HG03196 (cell line): ENCODE measurements around the gene CAMKK2.
"Not testable (repeated sequence)": the region's sequence is repeated elsewhere in the genome, so short reads cannot be mapped to it uniquely, and the experiment has no call there.

Experiments used
- ATAC-seq: cut with Tn5 transposase; IDR thresholded peaks from one replicate; pipeline ENCODE4 v1.9.1; 2021; ENCODE audit not compliant: unreplicated experiment

Gene CAMKK2

DNA sequence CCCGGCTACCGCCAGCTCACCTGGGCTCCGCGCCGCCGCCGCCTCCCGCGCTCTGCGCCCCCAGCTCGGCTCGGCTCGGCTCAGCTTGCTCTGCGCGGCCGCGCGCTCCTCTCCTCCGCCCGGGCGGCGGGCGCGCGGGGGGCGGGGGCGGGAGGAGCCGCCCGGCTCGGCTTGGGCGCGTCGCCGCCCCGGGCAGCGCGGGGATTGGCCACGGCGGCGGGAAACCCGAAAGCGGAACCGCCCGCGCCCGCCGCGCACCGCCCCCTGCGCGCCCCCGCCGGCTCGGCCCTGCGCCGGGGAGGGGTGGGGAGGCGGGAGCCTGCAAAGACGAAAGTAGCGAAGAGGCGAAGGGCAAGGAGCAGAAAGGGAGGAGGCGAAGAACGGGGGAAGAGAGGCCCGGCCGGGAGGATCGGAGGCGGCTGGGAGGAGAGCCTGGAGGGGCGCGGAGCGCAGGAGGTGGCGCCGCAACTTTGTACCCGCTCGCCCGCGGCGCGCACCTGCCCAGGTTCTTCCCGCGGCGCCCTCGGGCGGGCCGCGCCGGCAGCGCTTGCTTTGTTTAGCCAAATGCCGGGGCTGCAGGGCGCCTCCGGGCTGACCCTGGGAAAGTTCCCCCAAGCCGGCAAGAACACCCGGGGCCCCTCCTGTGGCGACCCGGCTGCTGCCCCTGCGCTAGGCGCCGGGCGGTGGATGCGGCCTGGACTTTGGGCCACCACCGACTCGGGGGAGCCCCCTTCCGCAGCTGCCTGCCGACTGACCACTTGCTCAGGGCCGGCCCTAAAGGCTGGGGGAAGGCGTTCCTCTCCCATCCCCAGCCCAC, at the start of gene CAMKK2:
CAMKK2 (minus strand) TSS at position 92 of the 817 bp plus-strand sequence. CDS start 22,183 bp downstream, outside the sequence.
- peak; percentile 66 for ATAC-seq

DNA sequence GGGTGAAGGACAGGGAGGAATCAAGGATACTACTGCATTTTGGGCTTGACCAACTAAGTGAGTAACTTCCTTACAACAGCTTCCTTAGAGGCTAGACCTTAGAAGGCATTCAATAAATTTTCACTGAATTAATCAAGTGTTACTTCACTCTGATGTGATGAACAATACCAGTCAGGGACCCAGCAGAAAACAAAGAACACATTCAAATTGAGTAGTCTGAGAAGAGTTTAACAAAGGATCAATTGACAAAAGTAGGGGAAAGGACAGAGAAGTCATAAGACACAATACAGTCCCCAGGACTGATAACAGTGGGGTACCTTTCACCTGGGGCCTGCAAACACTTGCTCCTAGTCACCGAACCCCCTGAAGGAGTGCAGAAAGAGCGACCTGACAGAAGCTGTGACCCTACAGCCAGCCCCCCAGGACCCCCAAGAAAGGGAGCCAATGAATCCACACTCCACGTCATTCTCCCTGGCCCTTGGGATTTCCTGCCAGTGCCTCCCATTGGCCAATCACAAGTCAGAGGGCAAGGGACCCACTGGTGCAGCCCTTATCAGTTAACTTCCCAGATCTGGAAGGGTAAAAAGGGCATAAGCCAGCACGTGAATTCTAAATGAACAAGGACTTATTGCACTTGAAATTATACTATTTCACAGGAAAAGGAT, 48.8 kb upstream of the CAMKK2 start:
- ATAC-seq, result no peak

DNA sequence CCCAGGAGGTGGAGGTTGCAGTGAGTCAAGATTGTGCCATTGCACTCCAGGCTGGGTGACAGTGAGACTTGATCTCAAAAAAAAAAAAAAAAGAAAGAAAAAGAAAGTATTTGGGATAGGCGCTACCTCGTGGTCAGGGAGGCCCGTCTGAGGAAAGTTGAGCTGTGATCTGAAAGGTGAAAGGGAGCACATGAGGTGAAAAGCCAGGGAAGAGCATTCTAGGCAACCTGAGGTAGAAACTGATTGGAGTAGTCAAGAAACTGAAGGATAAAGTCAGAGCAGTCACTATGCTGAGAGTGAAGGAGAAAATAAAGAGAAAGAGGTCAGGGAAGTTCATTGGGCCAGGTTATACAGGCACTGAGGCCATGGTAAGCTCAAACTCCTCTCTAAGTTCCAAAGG, 48.0 kb upstream of the CAMKK2 start:
- ATAC-seq, result no peak

DNA sequence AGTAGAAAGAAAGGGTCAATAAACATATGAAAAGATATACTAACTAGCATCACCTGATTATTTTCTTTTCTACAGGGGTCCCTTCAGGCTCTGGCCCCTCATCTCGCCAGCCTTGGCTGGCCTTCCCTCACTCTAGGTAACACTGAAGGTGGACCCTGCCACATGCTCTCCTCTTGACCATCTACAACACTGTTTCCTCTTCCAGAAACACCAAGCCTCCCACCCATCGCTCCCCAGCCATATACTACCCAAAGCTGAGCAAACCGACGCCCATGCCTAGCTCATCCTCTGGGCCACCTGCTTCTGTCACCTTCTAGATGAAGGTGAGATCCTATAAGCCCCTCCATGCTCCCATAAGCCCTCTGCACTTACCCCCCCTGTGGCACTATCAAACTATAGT, 40.9 kb upstream of the CAMKK2 start:
- no peak for ATAC-seq

DNA sequence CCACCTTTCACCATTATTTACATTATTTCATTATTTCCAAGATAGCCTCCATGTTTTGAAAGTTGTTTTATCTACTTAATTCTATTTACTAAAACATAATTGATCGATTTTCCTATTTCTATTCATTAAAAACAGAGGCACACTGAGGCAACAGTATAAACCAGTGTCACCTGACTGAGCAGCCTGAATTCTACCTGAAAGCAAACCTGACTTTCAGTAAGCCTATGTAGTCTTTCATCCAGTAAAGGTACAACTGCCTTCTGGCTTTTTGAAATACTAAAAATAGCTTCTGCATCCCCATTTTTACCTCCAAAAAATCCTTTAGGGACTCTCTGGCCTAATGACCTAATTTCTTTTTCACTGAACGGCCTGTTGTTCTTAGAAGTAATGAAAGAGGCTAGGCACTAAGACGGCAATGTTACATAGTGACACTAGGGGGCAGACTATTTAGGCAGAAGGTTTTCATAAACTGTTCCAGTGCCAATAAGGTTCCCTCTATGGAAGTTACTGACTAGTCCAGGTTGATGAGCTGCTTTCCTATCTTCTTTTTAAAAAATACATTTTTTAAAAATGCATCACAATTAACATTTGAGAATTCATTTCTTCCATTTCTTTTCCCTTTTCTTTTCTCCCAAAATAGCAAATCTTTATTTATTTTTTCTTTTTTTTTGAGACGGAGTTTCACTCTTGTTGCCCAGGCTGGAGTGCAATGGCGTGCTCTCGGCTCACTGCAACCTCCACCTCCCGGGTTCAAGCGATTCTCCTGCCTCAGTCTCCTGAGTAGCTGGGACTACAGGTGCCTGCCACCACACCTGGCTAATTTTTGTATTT, 38.2 kb upstream of the CAMKK2 start:
- no peak for ATAC-seq

DNA sequence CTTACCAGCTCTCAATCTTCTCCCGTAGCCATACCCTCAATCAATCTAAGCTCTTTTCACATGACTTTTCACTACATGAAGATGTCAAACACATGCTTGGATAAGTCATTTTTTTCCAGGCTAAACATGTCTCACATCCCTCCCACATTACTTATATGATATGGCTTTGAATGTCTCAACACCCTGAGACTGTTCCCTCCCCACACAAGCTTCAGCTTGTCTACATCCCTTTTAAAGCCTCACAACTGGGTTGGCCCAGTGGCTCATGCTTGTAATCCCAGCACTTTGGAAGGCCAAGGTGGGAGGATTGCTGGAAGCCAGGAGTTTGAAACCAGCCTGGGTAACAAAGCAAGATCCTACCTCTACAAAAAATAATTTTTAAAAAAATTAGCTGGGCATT, 37.2 kb upstream of the CAMKK2 start:
- no peak for ATAC-seq

DNA sequence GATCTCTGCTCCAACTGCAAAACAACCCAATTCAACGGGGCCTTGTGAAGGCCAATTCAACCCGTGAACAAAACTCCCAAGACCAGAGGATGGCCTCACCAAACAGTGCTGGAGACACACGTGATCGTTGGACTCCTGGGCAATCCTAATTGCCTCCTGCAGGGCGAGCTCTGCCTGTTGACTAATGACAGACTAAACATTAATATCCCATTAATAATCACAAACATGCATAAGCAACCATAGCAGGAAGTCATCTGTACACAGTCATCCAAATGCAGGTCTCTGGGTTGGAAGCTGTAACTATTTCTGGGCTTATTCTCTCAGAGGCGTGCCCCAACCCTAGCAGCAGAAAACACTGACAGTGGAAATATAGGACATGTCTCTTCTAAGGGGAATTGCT, 34.7 kb upstream of the CAMKK2 start:
- no peak for ATAC-seq

DNA sequence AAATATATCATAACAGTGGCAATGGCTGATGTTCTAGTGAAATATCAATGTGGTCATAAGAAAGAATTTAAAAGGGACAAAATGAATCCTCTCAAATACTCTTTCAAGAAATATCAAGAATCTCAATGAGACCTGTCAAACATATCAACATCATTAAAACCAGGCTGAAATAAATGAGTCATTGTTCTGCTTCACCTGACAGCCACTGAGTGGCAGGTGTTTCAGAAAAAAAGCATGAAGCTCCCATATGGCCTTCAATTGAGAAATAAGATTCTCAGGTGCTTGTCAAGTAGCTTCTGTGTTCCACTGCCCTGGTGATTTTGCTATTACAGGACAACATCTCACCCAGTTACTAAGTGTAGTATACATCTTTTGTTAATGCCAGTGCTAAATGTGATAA, 34.2 kb upstream of the CAMKK2 start:
- no peak for ATAC-seq

DNA sequence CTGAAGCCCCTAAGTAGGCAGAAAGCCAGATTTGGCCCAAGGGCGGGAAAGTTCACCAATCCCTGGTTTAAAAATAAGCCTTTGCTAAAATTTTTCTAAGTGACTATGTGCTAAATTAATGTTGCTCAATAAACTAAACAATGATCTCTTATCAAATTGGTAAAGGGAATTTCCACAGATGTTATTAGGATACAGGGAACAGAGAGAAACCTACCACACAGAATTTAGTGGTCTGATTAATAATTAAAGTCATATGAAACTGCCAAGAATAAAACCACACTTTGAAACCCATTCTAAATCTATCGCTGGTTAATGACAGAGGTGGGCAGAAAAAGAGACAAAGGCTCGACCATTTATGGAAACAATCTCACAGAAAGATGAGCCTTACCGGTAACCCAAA, 33.7 kb upstream of the CAMKK2 start:
- ATAC-seq, result no peak

DNA sequence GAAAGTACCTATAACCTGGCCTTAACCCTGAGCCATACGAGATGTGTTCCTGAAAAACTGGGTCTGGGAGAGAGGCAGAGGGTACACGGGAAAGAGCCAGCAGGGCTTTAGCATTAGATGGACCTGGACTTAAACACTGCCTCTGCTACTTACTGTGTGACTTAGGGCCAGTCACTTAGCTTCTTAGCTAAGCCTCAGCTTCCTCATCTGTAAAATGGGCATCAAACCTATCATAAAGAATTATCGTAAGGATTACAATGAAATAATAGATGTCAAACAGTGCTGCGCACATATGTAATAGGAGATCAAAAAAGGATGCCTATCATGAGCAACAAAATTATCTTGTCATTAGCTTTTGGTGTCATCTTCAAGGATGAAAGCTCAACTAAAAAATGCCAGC, 32.1 kb upstream of the CAMKK2 start:
- no peak for ATAC-seq

DNA sequence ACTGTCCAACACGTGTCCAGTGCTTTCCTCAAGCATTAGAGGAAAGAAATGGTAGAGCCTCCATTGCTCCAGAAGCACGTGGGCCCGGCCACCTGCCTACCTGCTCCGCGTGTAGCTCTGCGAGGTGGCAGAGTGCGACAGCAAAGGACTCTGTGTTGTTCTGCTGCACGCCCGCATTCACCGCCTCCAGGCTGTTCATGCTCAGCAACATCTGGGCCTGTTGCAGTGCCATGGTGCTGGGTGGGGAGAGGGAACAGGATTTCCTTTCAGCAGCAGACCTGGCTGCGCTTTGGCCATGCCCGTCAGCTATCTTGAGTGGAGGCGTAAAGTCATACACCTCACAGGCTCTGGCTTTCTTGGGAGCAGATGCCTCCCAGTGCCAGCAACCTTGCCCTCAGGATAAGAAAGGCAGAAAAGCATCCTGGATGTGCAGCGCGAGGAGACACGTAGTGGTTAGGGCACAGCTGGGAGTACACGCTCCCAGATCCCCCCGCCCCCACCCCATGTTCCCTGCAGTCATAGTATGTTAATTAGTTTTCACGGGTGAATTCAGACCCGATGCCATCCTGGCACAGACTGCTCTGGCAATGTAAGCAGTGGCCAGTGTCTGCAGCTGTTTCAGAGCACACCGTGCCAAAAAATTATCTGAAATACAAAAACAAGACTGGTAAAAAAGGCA, 30.6 kb upstream of the CAMKK2 start:
- ATAC-seq, result no peak

DNA sequence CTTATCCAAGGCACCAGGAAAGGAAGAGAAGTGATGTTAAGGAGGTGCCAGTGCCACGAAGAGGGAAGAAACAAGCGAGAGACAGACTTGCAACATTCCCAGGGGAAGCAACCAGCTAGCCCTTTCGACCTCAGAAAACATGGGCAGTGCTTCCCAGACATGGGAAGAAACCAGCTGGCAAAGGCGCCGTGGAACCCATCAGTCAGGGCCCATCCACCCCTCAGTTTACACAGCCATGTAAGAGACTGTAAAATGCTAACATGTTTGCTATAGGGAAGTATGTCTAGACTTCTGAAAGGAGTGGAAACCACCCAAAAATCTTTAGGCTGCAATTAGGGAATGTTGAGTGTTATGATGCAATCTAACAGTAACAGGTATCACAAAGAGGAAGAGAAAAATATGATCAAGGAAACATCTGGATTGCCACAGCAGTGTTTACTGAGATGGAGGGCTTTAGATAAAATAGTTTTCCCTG, 29.4 kb upstream of the CAMKK2 start:
- ATAC-seq, result no peak

DNA sequence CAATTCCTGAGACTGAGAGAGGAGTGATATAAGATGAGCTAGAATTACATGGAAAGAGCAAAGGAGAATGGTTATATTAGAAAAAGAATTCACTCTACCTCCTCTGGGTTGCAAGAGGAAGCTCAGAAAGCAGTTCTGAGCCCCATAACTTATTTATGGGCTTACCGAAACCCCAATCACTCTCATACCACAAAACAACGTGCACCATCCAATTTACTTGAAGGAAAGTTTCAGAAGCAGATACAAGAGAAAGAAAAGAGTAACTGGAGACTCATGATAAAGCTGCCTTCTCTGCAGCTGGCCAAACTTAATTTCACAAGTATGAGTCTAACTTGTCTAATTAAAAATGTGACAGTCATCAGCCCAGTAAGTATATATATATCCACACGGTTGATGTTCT, 27.4 kb upstream of the CAMKK2 start:
- ATAC-seq, result no peak

DNA sequence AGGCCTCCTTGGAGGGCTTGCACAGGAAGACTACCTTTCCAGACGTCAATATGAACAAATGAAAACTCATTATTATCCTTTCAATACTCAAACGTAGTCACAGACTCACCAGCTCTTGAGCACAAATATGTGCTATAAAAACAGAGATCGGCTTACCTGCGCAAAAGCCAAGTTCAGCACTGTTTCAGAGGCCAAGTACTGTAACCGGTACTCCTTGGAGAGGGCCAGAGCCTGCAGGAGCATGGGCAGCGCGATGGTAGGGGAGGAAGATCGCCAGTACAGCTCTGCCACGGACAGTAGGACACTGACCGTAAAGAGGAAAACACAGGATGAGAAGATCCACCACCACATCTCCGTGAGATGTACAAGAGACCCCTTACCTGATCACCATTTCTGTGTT, 21.6 kb upstream of the CAMKK2 start:
- ATAC-seq, result no peak

DNA sequence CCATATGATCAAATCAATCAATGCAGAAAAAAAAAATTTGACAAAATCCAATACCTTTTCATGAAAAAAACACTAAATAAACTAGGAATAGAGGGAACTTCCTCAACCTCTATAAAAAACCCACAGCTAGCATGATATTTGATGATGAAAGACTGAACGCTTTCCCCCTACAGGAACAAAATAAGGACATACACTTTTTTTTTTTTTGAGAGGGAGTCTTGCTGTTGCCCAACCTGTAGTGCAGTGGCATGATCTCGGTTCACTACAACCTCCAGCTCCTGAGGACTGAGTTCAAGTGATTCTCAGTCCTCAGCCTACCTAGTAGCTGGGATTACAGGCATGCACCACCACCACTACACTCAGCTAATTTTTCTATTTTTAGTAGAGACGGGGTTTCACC, 17.9 kb upstream of the CAMKK2 start:
- ATAC-seq, result no peak

DNA sequence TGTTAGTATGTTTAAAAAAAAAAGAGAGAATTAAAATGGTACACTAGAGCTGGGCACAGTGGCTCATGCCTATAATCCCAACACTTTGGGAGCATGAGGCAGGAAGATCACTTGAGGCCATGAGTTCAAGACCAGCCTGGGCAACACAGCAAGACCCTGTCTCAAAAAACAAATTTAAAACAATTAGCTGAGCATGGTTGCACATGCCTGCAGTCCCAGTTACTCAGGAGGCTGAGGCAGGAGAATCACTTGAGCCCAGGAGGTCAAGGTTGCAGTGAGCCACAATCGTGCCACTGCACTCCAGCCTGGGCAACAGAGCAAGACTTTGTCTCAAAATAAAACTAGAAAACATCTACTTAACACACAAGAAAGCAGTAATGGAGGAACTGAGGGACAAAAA, 13.7 kb upstream of the CAMKK2 start:
- not testable (repeated sequence) for ATAC-seq

DNA sequence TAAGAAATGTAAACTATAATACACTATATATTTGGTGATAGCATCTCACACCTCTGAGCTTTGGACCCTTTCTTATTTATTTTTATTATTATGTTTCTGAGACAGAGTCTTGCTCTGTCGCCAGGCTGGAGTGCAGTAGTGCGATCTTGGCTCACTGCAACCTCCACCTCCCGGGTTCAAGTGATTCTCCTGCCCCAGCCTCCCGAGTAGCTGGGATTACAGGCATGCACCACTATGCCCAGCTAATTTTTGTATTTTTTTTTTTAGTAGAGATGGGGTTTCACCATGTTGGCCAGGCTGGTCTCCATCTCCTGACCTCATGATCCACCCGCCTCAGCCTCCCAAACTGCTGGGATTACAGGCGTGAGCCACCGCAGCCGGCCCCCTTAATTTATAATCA, 10.9 kb upstream of the CAMKK2 start:
- ATAC-seq, result not testable (repeated sequence)

DNA sequence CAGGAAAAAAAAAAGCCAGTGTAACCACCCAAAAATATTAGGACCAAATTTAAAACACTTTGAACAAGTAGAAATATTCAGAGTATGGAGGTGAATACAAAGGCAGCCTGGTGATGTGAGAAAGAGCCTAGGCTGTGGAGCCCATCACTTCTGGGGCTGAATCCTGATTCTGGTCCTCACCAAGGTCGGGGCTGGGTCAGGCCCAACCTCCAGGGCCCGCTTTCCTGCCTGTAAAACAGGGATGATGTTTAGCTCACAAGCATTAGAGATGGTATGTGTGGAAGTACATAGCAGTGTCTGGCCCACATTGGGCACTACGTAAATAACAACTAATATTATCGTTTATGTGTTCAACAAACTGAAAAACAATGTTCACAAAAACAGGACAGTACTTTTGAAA, 7.8 kb upstream of the CAMKK2 start:
- no peak for ATAC-seq

DNA sequence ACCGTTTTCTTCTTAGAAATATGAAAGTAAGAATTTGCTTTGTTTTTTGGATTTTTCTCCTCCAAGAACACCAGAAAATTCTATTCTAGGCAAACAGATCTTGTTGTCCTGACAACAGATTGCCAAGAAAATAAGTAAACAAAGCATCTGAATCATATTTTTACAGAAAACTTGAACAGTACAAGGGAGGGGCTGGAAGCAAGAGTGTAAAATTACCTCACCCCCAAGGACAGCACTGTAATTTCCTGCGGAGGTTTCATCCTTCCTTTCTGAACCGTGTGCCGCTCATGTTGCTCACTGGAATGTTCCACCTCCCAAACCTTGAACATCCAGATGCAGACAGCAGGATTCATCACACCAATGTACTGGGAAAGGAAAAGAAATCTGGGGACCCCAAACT, 5.4 kb upstream of the CAMKK2 start:
- no peak for ATAC-seq

DNA sequence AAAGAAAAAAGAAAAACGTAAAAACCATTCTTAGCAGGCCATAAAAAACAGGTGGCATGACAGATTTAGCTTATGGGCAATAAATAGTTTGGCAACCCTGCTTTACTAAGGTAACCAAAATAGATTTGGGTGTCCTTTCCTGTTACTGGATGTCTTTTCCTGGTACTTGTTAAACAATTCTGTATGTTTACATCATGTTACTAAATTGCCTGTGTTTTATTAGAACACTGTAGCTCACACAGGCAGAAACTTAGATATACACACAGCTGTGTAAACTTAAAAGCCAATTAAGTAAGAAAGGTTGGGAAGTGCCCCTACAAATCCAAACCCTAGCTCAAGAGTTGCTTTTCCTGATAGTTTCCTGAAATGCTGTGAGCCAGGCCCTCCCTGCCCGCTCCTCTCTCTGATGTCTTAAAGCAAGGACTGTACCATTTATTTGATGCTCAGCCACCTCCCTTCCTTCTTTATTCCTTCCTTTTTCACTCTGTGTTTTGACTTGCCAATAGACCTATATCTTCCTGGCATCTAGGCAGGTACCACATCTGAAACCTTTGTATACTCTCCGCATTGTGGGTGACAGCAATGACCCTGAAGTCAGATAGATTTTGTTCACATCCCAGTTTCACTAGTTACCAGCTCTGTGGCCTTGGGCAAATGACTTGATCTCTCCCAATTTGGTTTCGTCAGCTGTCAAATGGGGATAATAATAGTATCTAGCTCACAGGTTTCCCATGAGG, 3.7 kb upstream of the CAMKK2 start:
- no peak for ATAC-seq
